BE2C (cell line): Measurements from ENCODE around the gene NEK4.
A peak's percentile ranks its signal among the peaks of the same experiment; 100 is the strongest.

Source experiments
- DNase-seq: peaks from one replicate; pipeline ENCODE4 v3.0.0-alpha.2; 2020
- H3K27me3 ChIP-seq: fragments of 250-450 bp; sonication (Bioruptor Pico); 2 replicates; pipeline ENCODE4 v1.5.1; 2020; ENCODE audit warnings: mild to moderate bottlenecking
- H3K36me3 ChIP-seq: fragments of 250-450 bp; sonication (Bioruptor Pico); 2 replicates; pipeline ENCODE4 v1.5.1; 2020; ENCODE audit warnings: mild to moderate bottlenecking
- H3K4me1 ChIP-seq: fragments of 250-450 bp; sonication (Bioruptor Pico); 2 replicates; pipeline ENCODE4 v1.5.1; 2020
- H3K4me3 ChIP-seq: 2 replicates; pipeline ENCODE4 v1.5.1; 2011; ENCODE audit warnings: low read depth, low read length
- H3K9me3 ChIP-seq: fragments of 250-450 bp; sonication (Bioruptor Pico); 2 replicates; pipeline ENCODE4 v1.5.1; 2020
- CTCF ChIP-seq: IDR thresholded peaks from 2 replicates; pipeline ENCODE4 v1.5.1; 2012; ENCODE audit warnings: mild to moderate bottlenecking, low read depth, low read length

The NEK4 gene

GRCh38 chr3:52773361-52774065 lies 2.8 kb upstream of the NEK4 start:
- H3K4me3 ChIP-seq: no peak overlapping the region
- no peak for DNase-seq
- H3K36me3 ChIP-seq: no peaks in the 10 kb centered on the region
- H3K27me3 ChIP-seq: no peaks in the 10 kb centered on the region
- no peak for TF ChIP-seq CTCF
- H3K4me1 ChIP-seq: no peaks in the 10 kb centered on the region
- no peaks in the 10 kb centered on the region for H3K9me3 ChIP-seq

GRCh38 chr3:52771702-52772101 lies 962 bp upstream of the NEK4 start:
- TF ChIP-seq CTCF: no peak
- Histone ChIP-seq H3K9me3 (no peaks in the 10 kb centered on the region), H3K4me3 (no peak overlapping the region), H3K4me1 (no peaks in the 10 kb centered on the region), H3K36me3 (no peaks in the 10 kb centered on the region), H3K27me3 (no peaks in the 10 kb centered on the region)
- DNase-seq: no peak

- Histone ChIP-seq H3K9me3 (no peaks in the 10 kb centered on the region), H3K36me3 (no peaks in the 10 kb centered on the region), H3K4me3 (peak overlapping the region; percentile 75), H3K27me3 (no peaks in the 10 kb centered on the region), H3K4me1 (no peaks in the 10 kb centered on the region)
- TF ChIP-seq CTCF: no peak
- no peak for DNase-seq
Observed at GRCh38 chr3:52771334-52771681, 568 bp upstream of the NEK4 start.

GRCh38 chr3:52769786-52770455 lies 819 bp downstream of the NEK4 start:
- H3K9me3 ChIP-seq: no peaks in the 10 kb centered on the region
- no peak for DNase-seq
- TF ChIP-seq CTCF: no peak
- peak overlapping the region; percentile 75 for H3K4me3 ChIP-seq
- no peaks in the 10 kb centered on the region for H3K4me1 ChIP-seq
- no peaks in the 10 kb centered on the region for H3K27me3 ChIP-seq
- no peaks in the 10 kb centered on the region for H3K36me3 ChIP-seq

- DNase-seq: no peak
- H3K9me3 ChIP-seq: no peaks in the 10 kb centered on the region
- H3K4me3 ChIP-seq: no peak overlapping the region
- no peaks in the 10 kb centered on the region for H3K27me3 ChIP-seq
- no peaks in the 10 kb centered on the region for H3K4me1 ChIP-seq
- no peak for TF ChIP-seq CTCF
- no peaks in the 10 kb centered on the region for H3K36me3 ChIP-seq
Observed at GRCh38 chr3:52763466-52763865, 7.3 kb downstream of the NEK4 start.

GRCh38 chr3:52756141-52756540 lies 14.6 kb downstream of the NEK4 start:
- no peaks in the 10 kb centered on the region for H3K27me3 ChIP-seq
- no peaks in the 10 kb centered on the region for H3K9me3 ChIP-seq
- H3K4me3 ChIP-seq: no peak overlapping the region
- no peaks in the 10 kb centered on the region; the same call in 1 of the 2 replicates for H3K36me3 ChIP-seq
- DNase-seq: no peak
- no peaks in the 10 kb centered on the region for H3K4me1 ChIP-seq
- TF ChIP-seq CTCF: no peak
